Endothelial cell of umbilical vein (primary cell): ENCODE results near the gene CCL4. TPM values are rescaled to one million over a fixed set of nuclear protein-coding genes. Genes with fewer than 3 reads are reported as not detected.

Experiments used
- BruUV-seq: library from RNA; stranded (reverse); fragments of 400-500 nt; replicated peaks from 2 replicates; lab custom pipeline; 2021; lab: Mats Ljungman, UMichigan
- CTCF ChIA-PET: fragments of 300-600, 350-600 bp; sonication (Branson Sonifier 250); formaldehyde crosslinking; loops from one replicate; lab custom pipeline; 2021; ENCODE audit warnings: antibody characterized with exemption, inconsistent platforms; lab: Charles Lee
- POLR2A ChIA-PET: fragments of 300-600, 350-600 bp; sonication (Branson Sonifier 250); formaldehyde crosslinking; loops from one replicate; lab custom pipeline; 2021; ENCODE audit warnings: antibody characterized with exemption, inconsistent platforms; lab: Charles Lee
- DNase-seq: peaks from one replicate; pipeline ENCODE4 v3.0.0-alpha.2; 2011; ENCODE audit warnings: low read depth, low spot score
- FAIRE-seq: peaks from 2 replicates; lab custom pipeline; 2011; peaks lifted over from hg19 to GRCh38; lab: Jason Lieb, UNC
- H2AFZ ChIP-seq: 2 replicates; pipeline ENCODE4 v1.6.0; 2012; ENCODE audit warnings: low read depth, low read length, control low read depth, inconsistent platforms
- H3K27ac ChIP-seq: 2 replicates; pipeline ENCODE4 v1.5.1; 2011; ENCODE audit warnings: low read depth, mild to moderate bottlenecking, control low read depth, low read length, moderate library complexity; ENCODE audit not compliant: insufficient read depth
- H3K27me3 ChIP-seq, 2 experiments: 2 replicates each; pipeline versions ENCODE4 v1.6.0 to v1.6.1; 2011; ENCODE audit warnings: low read length in 2 of 2, mixed read lengths in 1 of 2; ENCODE audit not compliant: control insufficient read depth in 2 of 2, insufficient read depth in 2 of 2
- H3K36me3 ChIP-seq, 2 experiments: 2 replicates in 1 of 2; 3 replicates in 1 of 2; pipeline ENCODE4 v1.5.1; 2011; ENCODE audit warnings: low read length in 2 of 2, mild to moderate bottlenecking in 1 of 2, moderate library complexity in 1 of 2; ENCODE audit not compliant: control insufficient read depth in 2 of 2, insufficient read depth in 2 of 2; ENCODE audit errors: extremely low read depth in 1 of 2
- H3K4me1 ChIP-seq: 3 replicates; pipeline ENCODE4 v1.5.1; 2011; ENCODE audit warnings: mild to moderate bottlenecking, low read length; ENCODE audit not compliant: control insufficient read depth, insufficient read depth; ENCODE audit errors: extremely low read depth
- H3K4me2 ChIP-seq: 2 replicates; pipeline ENCODE4 v1.6.1; 2011; ENCODE audit warnings: low read length, control low read depth, mixed read lengths; ENCODE audit not compliant: insufficient read depth
- H3K4me3 ChIP-seq, 3 experiments: fragments of 200-600 bp in 1 of 3; sonication (generic), shearing (Covaris generic) in 1 of 3; replicated peaks in 1 of 3; 2 replicates each; pipeline ENCODE4 v1.5.1; 2011 to 2016; ENCODE audit warnings: control low read depth in 3 of 3, low read length in 3 of 3, mild to moderate bottlenecking in 2 of 3, inconsistent platforms in 1 of 3, low read depth in 1 of 3, moderate library complexity in 1 of 3; ENCODE audit not compliant: insufficient read depth in 1 of 3
- H3K79me2 ChIP-seq: 2 replicates; pipeline ENCODE4 v1.6.0; 2012; ENCODE audit warnings: low read length, inconsistent platforms; ENCODE audit not compliant: control insufficient read depth, insufficient read depth
- H3K9ac ChIP-seq: replicated peaks from 2 replicates; pipeline ENCODE3; 2011; ENCODE audit warnings: low read length, control low read depth; ENCODE audit not compliant: insufficient read depth; ENCODE audit errors: extremely low read depth
- H3K9me1 ChIP-seq: replicated peaks from 3 replicates; pipeline ENCODE4 v1.6.0; 2011; ENCODE audit warnings: mild to moderate bottlenecking, low read length; ENCODE audit not compliant: control insufficient read depth, insufficient read depth; ENCODE audit errors: extremely low read depth
- H3K9me3 ChIP-seq: replicated peaks from 2 replicates; pipeline ENCODE4 v1.5.1; 2012; ENCODE audit warnings: low read length, inconsistent platforms; ENCODE audit not compliant: control insufficient read depth, insufficient read depth
- H4K20me1 ChIP-seq: replicated peaks from 2 replicates; pipeline ENCODE3; 2011; ENCODE audit warnings: mild to moderate bottlenecking, low read length; ENCODE audit not compliant: control insufficient read depth, insufficient read depth; ENCODE audit errors: extremely low read depth
- CTCF ChIP-seq, 2 donors: IDR thresholded peaks; 1 replicate in 1 of 2; 2 replicates in 1 of 2; pipeline ENCODE4 v1.5.1; 2011; ENCODE audit warnings: low read length in 2 of 2, mild to moderate bottlenecking in 2 of 2, moderate library complexity in 2 of 2, control low read depth in 1 of 2, inconsistent platforms in 1 of 2, low read depth in 1 of 2; ENCODE audit not compliant: insufficient read depth in 1 of 2; ENCODE audit errors: extremely low read depth in 1 of 2
- EZH2 ChIP-seq: IDR thresholded peaks from 2 replicates; pipeline ENCODE4 v1.6.1; 2012; ENCODE audit warnings: borderline replicate concordance, low read depth, mild to moderate bottlenecking, moderate library complexity, low read length, inconsistent platforms; ENCODE audit not compliant: severe bottlenecking
- FOS ChIP-seq: IDR thresholded peaks from 2 replicates; pipeline ENCODE4 v1.6.1; 2011; ENCODE audit warnings: mild to moderate bottlenecking, low read length, moderate library complexity, borderline replicate concordance; ENCODE audit not compliant: insufficient read depth
- GATA2 ChIP-seq: IDR thresholded peaks from 2 replicates; pipeline ENCODE4 v1.7.0; 2011; ENCODE audit warnings: low read depth, mild to moderate bottlenecking, moderate library complexity, mixed read lengths, low read length; ENCODE audit not compliant: insufficient read length, insufficient read depth
- JUN ChIP-seq: IDR thresholded peaks from 2 replicates; pipeline ENCODE4 v1.6.1; 2011; ENCODE audit warnings: borderline replicate concordance, low read depth; ENCODE audit not compliant: insufficient read length, insufficient read depth
- MAX ChIP-seq: IDR thresholded peaks from 2 replicates; pipeline ENCODE4 v1.6.1; 2011; ENCODE audit not compliant: insufficient read depth, insufficient read length
- MYC ChIP-seq: IDR thresholded peaks from one replicate; pipeline ENCODE4 v1.6.1; 2011; ENCODE audit warnings: mild to moderate bottlenecking, low read depth, low read length
- POLR2A ChIP-seq: IDR thresholded peaks from 2 replicates; pipeline ENCODE4 v1.6.1; 2012; ENCODE audit warnings: low read depth, mild to moderate bottlenecking, control low read depth, low read length
- POLR2AphosphoS5 ChIP-seq: IDR thresholded peaks from 2 replicates; pipeline ENCODE4 v1.6.1; 2012; ENCODE audit warnings: low read depth, mild to moderate bottlenecking, control low read depth, low read length, moderate library complexity; ENCODE audit not compliant: insufficient read depth
- dilution Hi-C: fragments of 300-500 bp; cut with MboI; formaldehyde crosslinking; loops from one replicate; pipeline ENCODE4 v1.15.0; 2019; ENCODE audit warnings: low sequenced_read_pairs; ENCODE audit not compliant: extremely low pct_ligation_motif_present
- intact Hi-C: fragments of 100-400 bp; cut with micrococcal nuclease; formaldehyde crosslinking; loops from one replicate; pipeline ENCODE4 v1.10.0; 2022
- polyA plus RNA-seq, 4 experiments: library from polyadenylated mRNA; depleted of rRNA in 3 of 4; stranded (reverse) in 3 of 4; unstranded in 1 of 4; fragments of >200 nt; gene quantifications; 2 replicates each; pipeline versions ENCODE4 v1.2.1 to v1.2.3, GENCODE V29; 2011 to 2012; ENCODE audit warnings: missing spikeins in 1 of 4
- small RNA-seq: library from RNA; depleted of rRNA; stranded (forward); fragments of <200 nt; gene quantifications from one replicate; pipeline ENCODE3, GENCODE V24; 2012; ENCODE audit warnings: low replicate concordance, low read depth; ENCODE audit not compliant: insufficient read depth, insufficient read length
- total RNA-seq: library from RNA; stranded (reverse); gene quantifications from 2 replicates; pipeline ENCODE4 v1.2.3, GENCODE V29; 2021

Gene CCL4
- total and polyA plus RNA-seq, 2 donors (not counting 3 experiments of a cell fraction or from before 2014, with no cell fraction given): not detected

- Histone ChIP-seq H2AFZ (no peak overlapping the region), H3K4me3 (no peak overlapping the region), H3K4me2 (no peak overlapping the region), H3K4me1 (no peaks in the 10 kb centered on the region), H3K9me3 (no peaks in the 10 kb centered on the region), H3K36me3 (no peaks in the 10 kb centered on the region), H3K79me2 (no peaks in the 10 kb centered on the region), H4K20me1 (no peaks in the 10 kb centered on the region), H3K27me3 (peaks cover 3 to 8% of the 10 kb centered on the region in 2 experiments), H3K9ac (no peak overlapping the region), H3K27ac (no peak overlapping the region), H3K9me1 (no peaks in the 10 kb centered on the region)
- no peak for FAIRE-seq
- TF ChIP-seq CTCF (IDR thresholded peaks at IDR 0.05; ENCODE audit: extremely low read depth in 1 of 2, insufficient read depth in 1 of 2, low read depth in 1 of 2, low read length in 2 of 2): no peak
- no peak for TF ChIP-seq FOS
- no peak for TF ChIP-seq POLR2A
- no peak for TF ChIP-seq JUN
- no peak for TF ChIP-seq EZH2
- no peak for TF ChIP-seq GATA2
- TF ChIP-seq MYC: no peak
- TF ChIP-seq MAX: no peak
- TF ChIP-seq POLR2AphosphoS5: no peak
- intact Hi-C loops: no loop called here
- no peak for DNase-seq
- dilution Hi-C loops: no loop called here
- POLR2A ChIA-PET: no interaction called here
- no TSS peak for BruUV-seq
- CTCF ChIA-PET: no interaction called here
Observed at GRCh38 chr17:36153895-36154610, 50.4 kb downstream of the CCL4 start.

Small RNAs within 50 kb of the gene (small RNA-seq; reads per million reads assigned to genes)
- not detected for gene RN7SL301P

Other genes with a start within 250 kb of the CCL4 start
- not detected in 2 replicates for gene HEATR9, start 234.9 kb upstream of the CCL4 start, total RNA-seq
- gene HEATR9, start 234.9 kb upstream of the CCL4 start, polyA plus RNA-seq: not detected in 2 replicates
- gene CCL5, start 223.5 kb upstream of the CCL4 start, total RNA-seq: not detected in 2 replicates
- gene CCL5, start 223.5 kb upstream of the CCL4 start, polyA plus RNA-seq: not detected in 2 replicates
- 0.46 TPM in 1 of 2 replicates, not detected in the other for gene RDM1, start 173.1 kb upstream of the CCL4 start, total RNA-seq
- 0.12 and 0.21 TPM in 2 replicates for gene RDM1, start 173.1 kb upstream of the CCL4 start, polyA plus RNA-seq
- gene LYZL6, start 160.1 kb upstream of the CCL4 start, total RNA-seq: not detected in 2 replicates
- gene LYZL6, start 160.1 kb upstream of the CCL4 start, polyA plus RNA-seq: not detected in 2 replicates
- gene CCL16, start 122.3 kb upstream of the CCL4 start, total RNA-seq: 0.51 and 0.55 TPM in 2 replicates
- 0.18 TPM in 1 of 2 replicates, not detected in the other for gene CCL16, start 122.3 kb upstream of the CCL4 start, polyA plus RNA-seq
- 9.5 and 21.3 TPM in 2 replicates for gene CCL14, start 117.1 kb upstream of the CCL4 start, total RNA-seq
- 25.8 and 29.8 TPM in 2 replicates for gene CCL14, start 117.1 kb upstream of the CCL4 start, polyA plus RNA-seq
- gene CCL15, start 102.3 kb upstream of the CCL4 start, total RNA-seq: not detected in 2 replicates
- not detected in 2 replicates for gene CCL15, start 102.3 kb upstream of the CCL4 start, polyA plus RNA-seq
- gene CCL23, start 85.9 kb upstream of the CCL4 start, total RNA-seq: 1.0 TPM in 1 of 2 replicates, not detected in the other
- gene CCL23, start 85.9 kb upstream of the CCL4 start, polyA plus RNA-seq: 1.1 TPM in 2 replicates
- gene CCL18, start 39.6 kb upstream of the CCL4 start, total RNA-seq: not detected in 2 replicates
- not detected in 2 replicates for gene CCL18, start 39.6 kb upstream of the CCL4 start, polyA plus RNA-seq
- not detected in 2 replicates for gene CCL3, start 13.7 kb upstream of the CCL4 start, total RNA-seq
- gene CCL3, start 13.7 kb upstream of the CCL4 start, polyA plus RNA-seq: not detected in 2 replicates
- 3.3 and 9.7 TPM in 2 replicates for gene TBC1D3B, start 72.8 kb downstream of the CCL4 start, total RNA-seq
- gene TBC1D3B, start 72.8 kb downstream of the CCL4 start, polyA plus RNA-seq: 0.81 and 1.7 TPM in 2 replicates
- not detected in 2 replicates for gene CCL3L1, start 92.9 kb downstream of the CCL4 start, total RNA-seq
- gene CCL3L1, start 92.9 kb downstream of the CCL4 start, polyA plus RNA-seq: not detected in 2 replicates
- gene CCL4L2, start 107.2 kb downstream of the CCL4 start, total RNA-seq: not detected in 2 replicates
- not detected in 2 replicates for gene CCL4L2, start 107.2 kb downstream of the CCL4 start, polyA plus RNA-seq
- gene TBC1D3I, start 160.7 kb downstream of the CCL4 start, total RNA-seq: 0.60 and 1.3 TPM in 2 replicates
- 0.16 and 0.26 TPM in 2 replicates for gene TBC1D3I, start 160.7 kb downstream of the CCL4 start, polyA plus RNA-seq
- gene TBC1D3G, start 220.1 kb downstream of the CCL4 start, total RNA-seq: not detected in 2 replicates
- gene TBC1D3G, start 220.1 kb downstream of the CCL4 start, polyA plus RNA-seq: not detected in 2 replicates